WERI-Rb-1 (cell line): ENCODE data around the gene KRT14.

ENCODE experiments used
- DNase-seq: peaks from one replicate; pipeline ENCODE4 v3.0.0-alpha.2; 2020
- H3K27ac ChIP-seq: fragments of 250-450 bp; sonication (Bioruptor Pico); 2 replicates; pipeline ENCODE4 v1.5.1; 2020; ENCODE audit warnings: mild to moderate bottlenecking, moderate library complexity
- H3K27me3 ChIP-seq: fragments of 250-450 bp; sonication (Bioruptor Pico); 2 replicates; pipeline ENCODE4 v1.5.1; 2021; ENCODE audit warnings: mild to moderate bottlenecking, low read depth, moderate library complexity; ENCODE audit not compliant: insufficient read depth, severe bottlenecking
- H3K36me3 ChIP-seq: fragments of 250-450 bp; sonication (Bioruptor Pico); 2 replicates; pipeline ENCODE4 v1.5.1; 2020; ENCODE audit warnings: mild to moderate bottlenecking, moderate library complexity
- H3K4me3 ChIP-seq: 2 replicates; pipeline ENCODE4 v1.5.1; 2011; ENCODE audit warnings: low read depth, mild to moderate bottlenecking, control low read depth, low read length
- H3K9me3 ChIP-seq: fragments of 250-450 bp; sonication (Bioruptor Pico); 2 replicates; pipeline ENCODE4 v1.5.1; 2021; ENCODE audit warnings: mild to moderate bottlenecking, moderate library complexity; ENCODE audit not compliant: severe bottlenecking
- CTCF ChIP-seq: IDR thresholded peaks from 2 replicates; pipeline ENCODE4 v1.5.1; 2011; ENCODE audit warnings: low read depth, mild to moderate bottlenecking, control low read depth, inconsistent platforms, low read length

The KRT14 gene

GRCh38 chr17:41581366-41582060, 5.2 kb downstream of the KRT14 start:
- H3K27ac ChIP-seq: no peak overlapping the region
- TF ChIP-seq CTCF: no peak
- H3K4me3 ChIP-seq: no peak overlapping the region
- H3K27me3 ChIP-seq: no peaks in the 10 kb centered on the region
- DNase-seq: no peak
- peaks cover 3% of the 10 kb centered on the region for H3K9me3 ChIP-seq
- no peaks in the 10 kb centered on the region for H3K36me3 ChIP-seq

- Histone ChIP-seq H3K9me3 (peaks cover 3% of the 10 kb centered on the region), H3K36me3 (no peaks in the 10 kb centered on the region), H3K27me3 (no peaks in the 10 kb centered on the region), H3K4me3 (no peak overlapping the region), H3K27ac (no peak overlapping the region)
- TF ChIP-seq CTCF: no peak
- no peak for DNase-seq
Measured at GRCh38 chr17:41580687-41581365, 5.9 kb downstream of the KRT14 start.

GRCh38 chr17:41580244-41580575, 6.5 kb downstream of the KRT14 start:
- no peak for DNase-seq
- H3K9me3 ChIP-seq: peaks cover 3% of the 10 kb centered on the region
- peak overlapping the region; percentile 49; the same call in 1 of the 2 replicates for H3K27ac ChIP-seq
- no peaks in the 10 kb centered on the region for H3K27me3 ChIP-seq
- no peak for TF ChIP-seq CTCF
- no peaks in the 10 kb centered on the region for H3K36me3 ChIP-seq
- no peak overlapping the region for H3K4me3 ChIP-seq

GRCh38 chr17:41579484-41580243, 7.0 kb downstream of the KRT14 start:
- peak; percentile 97 for DNase-seq
- TF ChIP-seq CTCF: peak; percentile 100
- H3K27me3 ChIP-seq: no peaks in the 10 kb centered on the region
- H3K36me3 ChIP-seq: no peaks in the 10 kb centered on the region
- peaks cover 3% of the 10 kb centered on the region for H3K9me3 ChIP-seq
- peak overlapping the region; percentile 49 for H3K27ac ChIP-seq
- H3K4me3 ChIP-seq: no peak overlapping the region

- DNase-seq: no peak
- TF ChIP-seq CTCF: no peak
- Histone ChIP-seq H3K4me3 (no peak overlapping the region), H3K27me3 (no peaks in the 10 kb centered on the region), H3K27ac (no peak overlapping the region), H3K36me3 (no peaks in the 10 kb centered on the region), H3K9me3 (peaks cover 3% of the 10 kb centered on the region)
Measured at GRCh38 chr17:41578971-41579370, 7.7 kb downstream of the KRT14 start.
